Central memory CD4-positive, alpha-beta T cell (primary cell): Measurements from ENCODE around the gene DLAT.
"Not testable (repeated sequence)": the region's sequence is repeated elsewhere in the genome, so short reads cannot be mapped to it uniquely, and the experiment has no call there.

ENCODE experiments used
- DNase-seq: peaks from one replicate; pipeline ENCODE4 v3.0.0; 2022
- total RNA-seq, 3 experiments: gene quantifications; one replicate each; lab custom pipeline; 2026; lab: John Stamatoyannopoulos, UW

Gene DLAT
- 22.0 to 153 (median 59.1) reads per million in 3 experiments for total RNA-seq

DNA sequence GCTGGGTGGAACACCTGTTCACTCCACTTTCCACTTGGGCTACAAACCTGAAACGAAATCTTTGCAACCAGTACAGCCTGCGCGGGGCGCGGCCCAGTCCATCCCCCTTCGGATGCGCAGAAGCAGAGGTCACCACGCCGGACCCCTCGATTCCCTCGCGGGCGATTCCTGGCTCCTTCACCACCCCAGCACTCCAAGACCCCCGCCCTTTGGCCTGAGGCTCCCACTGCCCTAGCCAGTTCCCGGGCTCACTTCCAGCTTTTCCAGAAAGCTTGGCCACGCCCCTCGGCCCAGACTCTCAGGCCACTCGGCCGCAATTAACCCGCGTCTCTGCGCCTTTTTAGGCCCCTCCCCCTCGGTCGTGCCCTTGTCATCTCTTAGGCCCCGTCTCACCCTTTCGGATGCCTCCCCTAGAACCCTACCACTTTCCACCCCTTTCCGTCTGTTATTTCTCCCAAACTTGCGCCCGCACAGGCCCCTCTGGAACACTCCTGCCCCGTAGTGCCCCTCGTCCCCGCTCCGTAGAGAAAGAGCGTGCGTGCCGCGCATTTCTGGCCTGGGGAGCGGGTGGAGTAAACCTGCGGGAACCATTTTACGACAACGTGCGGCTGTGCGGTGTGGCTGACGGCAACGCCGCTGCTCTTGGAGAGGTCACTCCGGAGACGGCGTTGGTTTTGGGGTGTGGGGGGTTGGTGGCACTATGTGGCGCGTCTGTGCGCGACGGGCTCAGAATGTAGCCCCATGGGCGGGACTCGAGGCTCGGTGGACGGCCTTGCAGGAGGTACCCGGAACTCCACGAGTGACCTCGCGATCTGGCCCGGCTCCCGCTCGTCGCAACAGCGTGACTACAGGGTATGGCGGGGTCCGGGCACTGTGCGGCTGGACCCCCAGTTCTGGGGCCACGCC is at the start of gene DLAT:
DLAT (plus strand) TSS at position 636 of the 906 bp plus-strand sequence; CDS start at position 701, 65 bp downstream.
- DNase-seq: peak; percentile 86

DNA sequence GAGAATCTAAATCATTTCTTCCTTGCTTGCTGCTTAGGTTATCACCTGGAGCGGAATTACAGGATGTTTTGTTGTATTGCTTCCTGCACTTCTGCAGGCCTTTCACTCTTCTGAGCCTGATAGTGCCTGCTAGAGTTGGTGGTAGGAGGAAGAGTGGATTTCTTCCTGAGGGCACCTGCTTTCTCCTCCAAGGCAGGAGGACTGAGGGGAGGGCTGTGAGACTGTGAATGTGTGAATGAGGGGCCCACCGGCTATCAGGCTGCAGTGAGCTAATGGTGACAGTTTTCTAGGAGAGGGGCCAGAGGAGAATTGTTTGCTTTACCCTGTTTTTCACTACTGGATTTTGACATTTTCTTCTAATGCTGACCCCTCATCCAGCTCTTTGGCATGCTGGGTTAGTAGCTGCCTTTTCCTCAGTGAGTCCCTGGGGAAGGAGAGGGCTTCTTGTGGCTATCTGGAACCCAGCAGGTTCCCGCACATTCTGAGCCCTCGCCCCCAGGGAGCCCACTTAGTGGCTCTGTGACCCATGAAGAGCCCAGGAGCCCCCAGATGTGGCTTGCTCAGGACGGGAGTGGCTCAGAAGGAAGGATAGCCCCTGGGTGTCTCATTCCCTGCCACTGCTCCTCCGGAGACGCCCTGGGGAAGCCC is 49.0 kb upstream of the DLAT start:
- DNase-seq: no peak

DNA sequence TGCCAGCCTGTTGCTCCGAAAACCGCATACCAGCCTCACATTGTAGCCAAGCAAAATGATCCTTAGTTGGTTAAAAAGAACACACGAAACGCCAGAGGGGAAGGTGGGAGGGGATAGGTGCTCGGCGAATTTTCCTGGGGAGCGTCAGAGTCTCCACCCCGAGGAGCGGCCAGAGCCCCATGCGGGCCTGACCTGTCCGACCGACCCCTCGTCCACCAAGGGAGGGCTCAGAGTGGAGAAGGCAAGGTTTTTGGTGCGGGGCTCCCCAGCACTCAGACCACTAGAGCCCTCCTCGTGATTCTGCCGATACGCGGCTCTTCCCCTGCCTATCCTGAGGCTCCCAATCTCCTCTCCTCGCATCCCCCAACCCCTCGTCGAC is 48.5 kb upstream of the DLAT start:
- no peak for DNase-seq

DNA sequence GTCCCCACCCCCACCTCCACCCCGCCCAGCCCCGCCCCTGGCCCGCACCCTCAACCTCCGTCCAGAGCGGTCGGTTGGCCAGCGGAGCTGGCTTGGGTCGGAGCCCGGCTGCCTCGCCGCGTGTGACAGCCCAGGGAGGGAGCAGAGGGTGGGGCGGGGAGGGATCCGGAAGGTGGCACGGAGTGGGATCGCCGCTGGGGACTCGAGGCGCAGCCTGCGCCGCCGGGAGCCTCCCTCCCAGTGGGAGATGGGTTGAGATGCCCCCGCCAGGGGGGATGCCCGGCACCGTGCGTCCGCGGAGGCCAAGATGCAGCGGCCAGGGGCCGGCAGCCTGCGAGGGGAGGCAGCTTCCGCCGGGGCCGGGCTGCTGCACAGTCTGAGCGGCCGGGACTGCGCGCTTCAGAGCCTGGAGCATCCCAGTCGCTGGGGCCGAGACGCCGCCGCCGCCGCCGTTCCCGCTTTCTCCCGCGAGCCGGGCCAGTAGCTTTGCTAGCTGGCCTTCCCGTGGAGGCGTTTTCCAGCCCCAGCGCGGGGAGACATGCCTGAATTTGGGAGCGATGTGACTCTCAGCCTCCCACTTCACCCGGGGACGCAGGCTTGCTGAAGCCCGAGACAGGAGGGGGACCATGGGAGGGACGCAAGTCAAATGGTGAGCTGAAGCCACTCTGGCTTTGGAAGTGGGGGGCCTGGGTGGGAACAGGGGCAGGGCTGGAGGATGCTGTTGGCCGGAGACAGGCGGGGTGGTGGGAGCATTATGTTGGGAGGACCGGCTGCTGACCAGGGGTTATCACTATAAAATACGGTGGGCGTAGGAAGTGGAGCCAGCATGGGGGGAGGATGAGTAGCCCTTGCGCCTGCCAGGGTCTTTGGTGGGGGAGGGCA is 47.8 kb upstream of the DLAT start:
- DNase-seq: no peak

DNA sequence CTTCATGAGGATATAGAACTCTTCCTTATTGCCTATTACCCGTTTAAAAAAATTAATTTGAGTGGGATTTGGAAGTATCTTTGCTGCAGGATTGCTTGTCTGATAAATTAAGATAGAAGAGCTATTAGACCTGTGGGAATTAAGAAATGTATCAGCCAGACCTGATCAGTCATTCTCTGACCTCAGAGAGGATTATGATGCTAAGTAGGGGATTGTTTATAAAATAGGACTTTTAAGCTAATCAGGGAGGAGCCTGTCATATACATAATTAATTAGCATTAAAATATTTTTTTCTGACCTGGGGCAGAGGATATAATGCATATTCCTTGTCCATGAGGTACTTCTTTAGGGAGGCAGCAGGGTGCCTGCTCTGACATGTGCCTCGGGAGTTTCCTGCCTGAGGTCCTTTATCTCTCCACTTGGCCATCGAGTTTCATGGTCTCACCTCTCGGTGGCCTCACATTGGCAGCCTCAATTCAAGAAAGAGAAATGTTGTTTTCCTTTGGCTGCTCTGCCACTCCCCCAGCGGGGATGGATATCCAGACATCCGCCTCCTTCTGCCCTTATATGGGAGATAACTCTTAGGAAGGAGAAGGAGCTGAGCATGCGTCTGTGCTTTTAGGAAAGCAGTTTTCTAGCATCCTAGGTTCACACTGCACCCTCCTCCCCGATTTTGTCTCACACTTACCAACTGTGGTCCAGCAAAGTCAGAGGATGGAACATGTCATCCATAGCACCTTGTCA is 47.0 kb upstream of the DLAT start:
- no peak for DNase-seq

DNA sequence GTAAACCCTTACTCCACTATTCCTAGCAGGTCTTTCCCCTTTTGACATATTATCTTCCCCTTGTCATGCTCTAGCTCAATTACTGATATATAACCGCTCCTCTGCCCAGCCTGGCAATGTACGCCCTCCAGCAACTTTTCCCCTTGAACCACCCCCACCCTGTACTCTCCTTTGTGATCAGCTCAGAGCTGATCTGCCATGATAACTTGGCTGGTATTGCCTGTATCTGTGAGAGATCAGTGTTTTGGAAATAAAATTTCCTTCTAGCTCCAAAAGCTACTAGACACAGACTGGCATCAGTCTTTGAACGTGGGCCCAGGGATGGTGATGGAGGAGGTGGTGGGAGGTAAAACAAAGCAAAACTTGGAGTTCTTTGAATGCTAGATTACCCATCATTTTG is 45.1 kb upstream of the DLAT start:
- no peak for DNase-seq

DNA sequence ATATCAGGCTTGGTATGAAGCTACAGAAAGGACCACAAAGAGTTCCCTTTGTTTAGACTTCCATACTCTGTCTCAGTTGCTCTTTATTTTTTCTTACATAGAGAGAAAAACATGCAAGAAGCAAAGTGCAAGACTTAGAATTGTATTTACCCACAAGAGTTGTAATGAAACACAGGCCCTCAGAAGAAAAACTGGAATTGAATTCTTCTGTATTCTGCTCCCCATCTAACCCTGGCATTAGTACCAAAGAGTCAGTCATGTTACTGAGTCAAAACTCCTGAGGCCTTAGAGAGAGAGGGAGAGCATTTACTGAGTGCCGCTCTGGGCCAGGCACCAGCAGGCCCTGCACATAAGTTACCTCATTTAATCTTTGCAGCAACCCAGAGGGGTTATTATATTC is 43.9 kb upstream of the DLAT start:
- DNase-seq: no peak

DNA sequence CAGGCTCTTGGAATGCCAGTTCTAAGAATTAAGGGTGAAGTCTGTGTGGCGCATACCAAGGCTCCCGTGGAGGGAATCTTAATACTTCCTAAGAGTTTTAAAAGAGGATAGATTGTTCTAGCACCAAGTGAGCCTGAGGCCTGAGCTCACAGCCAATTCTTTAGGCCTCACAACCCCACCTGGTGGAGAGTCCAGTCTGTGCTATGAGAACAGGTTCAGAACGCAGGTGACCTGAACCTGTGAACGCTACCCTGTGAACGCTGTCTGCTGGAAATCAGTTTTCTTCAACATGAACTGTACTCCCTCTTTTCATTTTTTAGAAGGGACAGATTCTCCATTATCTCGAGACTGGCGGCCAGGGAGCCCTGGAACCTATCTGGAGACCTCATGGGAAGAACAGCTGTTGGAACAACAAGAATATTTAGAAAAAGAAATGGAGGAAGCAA is 43.2 kb upstream of the DLAT start:
- DNase-seq: peak; percentile 21

DNA sequence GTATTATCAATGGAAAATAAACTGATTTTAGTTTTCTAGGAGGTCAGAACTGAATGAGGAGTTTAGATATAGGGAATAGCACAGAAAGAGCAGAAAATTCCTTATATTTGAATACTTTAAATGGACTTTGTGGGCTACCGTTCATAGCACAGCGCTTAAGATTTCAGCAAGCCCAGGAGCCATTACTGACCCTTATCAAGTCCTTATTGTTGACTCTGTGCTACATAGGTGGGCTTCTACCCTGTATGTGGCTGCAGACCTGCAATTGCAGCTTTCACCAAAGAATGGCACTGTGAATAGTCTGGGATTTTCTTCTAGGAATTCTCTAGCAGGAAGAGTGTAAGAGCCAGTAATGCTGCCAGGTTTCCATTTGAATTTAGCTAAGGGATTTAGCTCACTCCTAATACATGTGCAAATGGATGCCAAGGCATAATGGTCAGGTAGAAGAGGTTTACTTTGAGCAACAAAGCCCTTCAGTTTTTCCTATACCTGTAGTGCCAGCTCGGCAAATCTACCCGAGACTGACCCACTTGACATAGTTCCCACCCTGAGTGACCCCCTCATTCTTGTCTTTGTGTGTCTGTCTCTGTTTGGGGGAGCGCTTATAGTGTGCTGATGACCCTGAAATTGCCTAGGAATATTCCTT is 42.5 kb upstream of the DLAT start:
- DNase-seq: no peak

DNA sequence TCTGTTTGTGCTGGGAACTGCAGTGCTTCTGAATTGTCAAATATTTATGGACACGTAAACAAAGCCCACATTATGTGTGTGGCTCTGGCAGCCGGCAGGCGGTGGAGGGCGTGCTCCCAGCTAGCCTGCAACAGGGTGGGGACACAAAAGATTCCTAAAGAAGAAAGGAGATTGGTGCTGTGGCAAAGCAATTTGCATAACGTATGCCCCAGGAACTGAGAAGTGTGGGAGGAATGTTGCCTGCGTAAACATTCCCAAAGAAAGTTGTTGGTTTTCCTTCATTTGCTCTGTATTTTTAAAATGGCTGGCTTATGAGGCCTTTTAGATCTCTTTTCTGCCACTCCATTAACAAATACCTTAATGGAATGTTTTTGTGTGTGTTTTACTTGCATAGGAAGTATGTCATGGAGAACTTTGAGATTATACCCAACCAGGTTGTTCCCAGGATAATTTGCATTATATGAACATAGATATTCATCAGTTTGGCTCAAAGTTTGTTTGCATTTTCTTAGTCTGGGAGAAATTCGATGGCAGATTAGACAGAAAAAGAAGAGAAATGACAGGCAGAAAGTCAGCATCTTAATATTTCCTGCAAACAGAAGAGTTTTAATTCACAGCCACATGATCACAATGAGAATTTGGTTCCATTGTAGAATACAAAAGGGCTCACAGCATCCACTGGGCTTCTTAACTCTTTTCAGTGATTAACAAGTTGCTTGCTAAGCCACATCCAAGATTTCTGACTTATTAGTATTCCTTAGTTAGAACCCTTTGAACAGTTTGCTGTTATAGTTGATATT is 41.8 kb upstream of the DLAT start:
- no peak for DNase-seq

DNA sequence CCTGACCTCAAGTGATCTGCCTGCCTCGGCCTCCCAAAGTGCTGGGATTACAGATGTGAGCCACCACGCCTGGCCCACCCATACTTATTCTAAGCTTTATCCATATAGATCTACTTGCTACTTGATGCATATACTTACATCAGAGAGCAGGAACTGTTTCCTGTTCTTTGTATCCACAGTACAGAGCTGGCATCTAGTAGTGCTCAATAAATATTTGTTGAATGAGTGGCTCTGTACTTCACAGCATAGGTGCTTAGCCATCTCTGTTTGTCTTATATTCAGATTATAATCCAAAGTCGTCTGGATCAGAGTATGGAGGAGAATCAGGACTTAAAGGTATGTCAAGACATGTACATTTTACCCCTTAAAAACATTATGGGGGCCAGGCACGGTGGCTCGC is 38.6 kb upstream of the DLAT start:
- no peak for DNase-seq

DNA sequence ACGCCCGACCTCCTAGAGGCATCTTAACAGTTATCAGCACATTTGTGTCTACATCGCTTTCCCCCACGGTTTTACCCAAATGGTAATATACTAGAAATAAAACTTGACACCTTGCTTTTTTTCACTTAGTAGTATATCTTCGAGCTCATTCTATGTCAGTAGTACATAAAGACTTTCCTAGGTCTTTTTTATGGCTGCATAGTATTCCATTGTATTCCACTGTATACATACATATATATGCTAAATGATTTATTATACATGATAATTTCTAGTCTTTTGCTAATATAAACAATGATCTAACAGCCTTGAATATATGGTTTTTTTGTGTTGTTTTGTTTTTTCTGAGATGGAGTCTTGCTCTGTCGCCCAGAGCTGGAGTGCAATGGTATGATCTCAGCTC is 34.8 kb upstream of the DLAT start:
- no peak for DNase-seq

DNA sequence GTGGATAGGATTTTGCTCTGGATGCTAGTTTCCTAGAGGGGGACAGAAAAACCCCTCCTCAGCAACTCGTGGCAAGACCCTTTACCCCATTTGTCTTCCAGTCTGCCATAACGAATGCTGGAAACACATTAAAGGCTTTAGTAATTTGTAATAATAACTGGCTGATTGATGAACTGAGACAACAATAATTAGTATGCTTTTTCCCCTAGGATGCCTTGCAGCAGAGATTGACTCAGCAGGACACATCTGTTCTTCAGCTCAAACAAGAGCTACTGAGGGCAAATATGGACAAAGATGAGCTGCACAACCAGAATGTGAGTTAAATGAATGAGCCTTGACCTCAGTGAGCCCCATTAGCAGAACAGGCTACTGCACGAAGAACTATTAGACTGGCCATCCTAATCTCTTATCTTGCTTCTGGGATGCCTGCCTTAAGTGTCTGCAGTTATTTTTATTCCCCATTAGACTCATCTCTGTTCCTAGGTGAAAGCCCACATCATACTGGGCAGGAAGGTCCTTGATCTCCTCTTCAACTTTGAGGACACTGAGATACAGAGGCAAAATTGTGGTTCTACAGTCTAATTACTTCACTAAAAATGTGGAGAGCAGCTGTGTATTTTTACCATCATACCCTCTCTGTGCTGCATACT is 32.9 kb upstream of the DLAT start:
- DNase-seq: no peak

DNA sequence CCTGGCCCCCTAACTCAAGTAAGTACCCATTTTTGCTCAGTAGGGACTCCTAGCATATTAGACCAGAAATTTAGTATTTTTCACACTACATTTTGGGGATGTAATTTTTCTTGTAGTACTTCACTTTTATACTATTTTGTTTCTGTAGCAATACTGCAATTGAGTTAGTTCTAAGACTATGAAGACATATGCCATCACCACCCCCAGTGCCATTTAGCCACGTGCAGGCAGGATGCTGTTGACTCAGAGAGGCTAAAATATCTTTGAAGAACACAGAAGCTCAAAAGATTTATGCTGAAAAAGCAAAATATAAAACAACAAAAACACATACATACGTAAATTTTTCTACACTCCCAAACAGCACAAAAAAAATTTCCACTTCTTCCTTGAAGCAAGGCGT is 29.1 kb upstream of the DLAT start:
- no peak for DNase-seq

DNA sequence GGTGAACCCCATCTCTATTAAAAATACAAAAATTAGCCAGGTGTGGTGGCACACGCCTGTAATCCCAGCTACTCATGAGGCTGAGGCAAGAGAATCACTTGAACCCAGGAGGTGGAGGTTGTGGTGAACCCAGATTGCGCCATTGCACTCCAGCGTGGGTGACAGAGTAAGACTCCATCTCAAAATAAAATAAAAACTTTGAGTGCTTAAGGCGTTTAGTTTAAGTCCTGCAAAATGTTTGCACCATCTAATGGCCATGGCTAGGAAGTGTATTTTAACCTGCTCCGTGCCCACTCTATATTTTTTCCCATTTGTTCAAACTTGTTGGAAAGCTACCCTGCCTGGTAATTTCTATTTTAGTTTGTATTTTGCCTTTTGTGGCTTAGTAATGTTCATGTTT is 28.5 kb upstream of the DLAT start:
- not testable (repeated sequence) for DNase-seq

DNA sequence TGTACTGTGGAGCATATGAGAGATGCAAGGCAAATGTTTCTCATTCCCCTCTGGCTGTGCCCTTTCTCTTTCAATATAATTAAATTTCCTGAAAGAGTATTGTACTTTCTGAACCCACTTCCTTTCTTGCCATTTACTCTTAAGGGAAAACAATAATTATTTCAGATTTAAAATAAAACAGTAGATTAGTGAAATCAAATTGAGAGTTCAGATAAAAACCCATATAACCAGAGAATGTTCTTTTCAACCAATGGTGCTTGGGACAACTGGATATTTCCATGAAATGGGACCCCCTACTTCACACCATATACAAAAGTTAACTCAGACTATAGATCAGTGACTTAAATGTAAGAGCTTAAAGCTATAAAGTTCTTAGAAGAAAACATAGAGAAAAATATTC is 26.1 kb upstream of the DLAT start:
- DNase-seq: no peak

DNA sequence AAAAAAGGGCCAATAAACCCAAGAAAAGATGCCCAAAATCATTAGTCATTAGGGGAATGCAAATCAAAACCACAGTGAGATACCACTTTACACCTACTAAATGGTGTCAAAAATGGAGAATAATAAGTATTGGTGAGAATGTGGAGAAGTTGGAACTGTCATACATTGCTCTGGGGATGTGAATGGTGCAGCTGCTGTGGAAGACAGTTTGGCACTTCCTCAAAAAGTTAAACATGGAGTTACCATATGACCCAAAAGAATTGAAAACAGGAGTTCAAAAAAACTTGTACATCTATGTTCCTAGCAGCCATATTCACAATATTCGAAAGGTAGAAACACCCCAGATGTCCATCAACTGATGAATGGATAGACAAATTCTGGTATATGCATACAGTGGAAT is 24.5 kb upstream of the DLAT start:
- no peak for DNase-seq

DNA sequence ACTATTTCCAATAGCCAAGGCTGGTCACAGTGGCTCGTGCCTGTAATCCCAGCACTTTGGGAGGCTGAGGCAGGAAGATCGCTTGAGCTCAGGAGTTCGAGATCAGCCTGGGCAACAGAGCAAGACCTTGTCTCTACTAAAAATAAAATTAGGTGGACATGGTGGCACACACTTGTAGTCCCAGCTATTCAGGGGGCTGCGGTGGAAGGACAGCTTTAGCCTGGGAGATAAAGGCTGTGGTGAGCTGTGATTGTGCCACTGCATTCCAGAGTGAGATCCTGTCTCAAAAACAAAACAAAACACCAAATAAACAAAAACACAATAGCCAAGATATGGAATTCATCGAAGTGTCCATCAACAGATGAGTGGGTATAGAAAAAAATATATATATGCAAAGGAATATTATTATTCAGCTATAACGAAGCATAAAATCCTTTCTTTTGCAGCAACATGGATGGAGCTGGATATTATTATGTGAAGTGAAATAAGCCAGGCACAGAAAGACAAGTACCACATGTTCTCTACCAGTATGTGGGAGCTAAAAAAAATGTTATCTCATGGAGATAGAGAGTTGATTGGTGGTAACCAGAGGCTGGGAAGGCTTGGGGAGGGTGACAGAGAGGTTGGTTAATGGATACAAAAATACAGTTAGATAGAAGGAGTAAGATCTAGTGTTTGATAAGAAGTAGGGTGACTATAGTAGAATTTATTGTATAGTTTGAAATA is 22.6 kb upstream of the DLAT start:
- no peak for DNase-seq

DNA sequence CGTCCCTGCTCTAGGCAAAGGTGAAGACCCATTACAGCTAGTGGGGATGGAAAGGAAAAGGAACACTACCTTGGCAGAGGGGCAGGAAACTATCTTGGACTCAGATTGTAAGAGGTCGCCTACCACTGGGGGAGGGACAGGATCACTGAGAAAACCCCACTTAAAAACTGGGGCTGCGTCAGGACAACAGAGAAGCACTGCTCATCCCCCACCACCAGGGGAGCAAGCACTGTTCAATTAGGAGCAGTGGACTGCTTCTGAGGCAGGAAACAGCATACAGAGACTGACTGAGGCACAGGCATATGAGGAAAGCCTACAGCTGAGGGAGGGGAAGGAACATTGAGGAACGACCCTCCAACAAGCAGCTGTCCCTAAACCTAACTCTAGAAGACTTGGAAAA is 20.8 kb upstream of the DLAT start:
- no peak for DNase-seq
